Measurements from ENCODE around the gene RNF112.
"Not testable (repeated sequence)": the region's sequence is repeated elsewhere in the genome, so short reads cannot be mapped to it uniquely, and the experiment has no call there.

The RNF112 gene

DNA sequence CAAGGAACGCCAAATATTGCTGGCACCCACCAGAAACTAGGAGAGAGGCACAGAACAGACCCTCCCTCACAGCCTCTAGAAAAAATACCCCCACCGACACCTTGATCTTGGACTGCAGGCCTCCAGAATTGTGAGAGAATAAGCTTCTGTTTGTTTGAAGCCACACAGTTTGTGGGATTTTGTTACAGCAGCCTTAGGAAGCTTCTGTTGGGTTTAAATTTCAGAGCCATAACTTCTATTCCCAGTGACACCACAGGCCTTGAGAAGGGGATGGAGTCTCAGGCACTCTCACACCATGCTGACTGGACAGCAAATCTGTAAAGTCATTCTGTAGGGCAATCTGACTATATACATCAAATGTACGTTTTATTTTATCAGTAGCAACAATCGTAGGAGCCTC lies 38.6 kb downstream of the RNF112 start:
- no peak for DNase-seq

DNA sequence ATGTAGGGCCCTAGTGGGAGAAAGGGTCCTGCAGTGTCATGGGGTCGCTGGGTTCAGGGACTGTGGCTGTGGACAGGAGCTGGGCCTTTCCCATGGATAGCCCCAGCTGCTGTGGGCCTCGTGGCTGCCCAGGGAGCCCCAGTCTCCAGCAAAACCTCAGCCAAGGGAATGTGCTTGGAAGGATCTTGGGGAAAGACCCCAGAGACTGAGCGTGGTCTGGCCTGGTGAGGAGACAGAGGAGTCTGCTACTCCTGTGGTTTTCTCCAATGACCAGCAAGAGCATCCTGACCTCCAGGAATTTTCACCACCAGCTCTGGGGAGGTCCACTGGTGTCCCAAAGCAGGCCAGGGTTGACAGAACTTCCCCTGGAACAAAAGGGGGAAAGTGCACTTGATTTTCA lies 42.3 kb downstream of the RNF112 start:
- no peak for DNase-seq

DNA sequence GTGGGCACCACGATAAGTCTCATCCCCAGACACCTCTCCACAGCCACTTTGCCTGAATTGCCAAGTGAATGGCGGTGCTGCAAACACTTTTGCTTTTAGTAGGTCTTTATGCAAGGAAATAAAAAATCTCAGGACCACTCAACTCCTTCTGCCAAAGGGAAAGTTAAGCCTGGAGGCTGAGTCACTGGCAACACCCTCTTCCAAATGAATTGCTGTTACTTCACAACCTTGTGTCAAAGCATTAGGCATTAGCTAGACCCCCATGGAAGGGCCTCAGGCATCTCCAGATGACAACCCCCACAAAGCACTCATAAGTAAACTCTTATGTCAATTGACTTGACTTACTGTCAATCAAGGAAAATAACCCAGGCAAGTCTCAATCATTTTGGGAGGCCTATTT lies 43.0 kb downstream of the RNF112 start:
- DNase-seq = no peak

DNA sequence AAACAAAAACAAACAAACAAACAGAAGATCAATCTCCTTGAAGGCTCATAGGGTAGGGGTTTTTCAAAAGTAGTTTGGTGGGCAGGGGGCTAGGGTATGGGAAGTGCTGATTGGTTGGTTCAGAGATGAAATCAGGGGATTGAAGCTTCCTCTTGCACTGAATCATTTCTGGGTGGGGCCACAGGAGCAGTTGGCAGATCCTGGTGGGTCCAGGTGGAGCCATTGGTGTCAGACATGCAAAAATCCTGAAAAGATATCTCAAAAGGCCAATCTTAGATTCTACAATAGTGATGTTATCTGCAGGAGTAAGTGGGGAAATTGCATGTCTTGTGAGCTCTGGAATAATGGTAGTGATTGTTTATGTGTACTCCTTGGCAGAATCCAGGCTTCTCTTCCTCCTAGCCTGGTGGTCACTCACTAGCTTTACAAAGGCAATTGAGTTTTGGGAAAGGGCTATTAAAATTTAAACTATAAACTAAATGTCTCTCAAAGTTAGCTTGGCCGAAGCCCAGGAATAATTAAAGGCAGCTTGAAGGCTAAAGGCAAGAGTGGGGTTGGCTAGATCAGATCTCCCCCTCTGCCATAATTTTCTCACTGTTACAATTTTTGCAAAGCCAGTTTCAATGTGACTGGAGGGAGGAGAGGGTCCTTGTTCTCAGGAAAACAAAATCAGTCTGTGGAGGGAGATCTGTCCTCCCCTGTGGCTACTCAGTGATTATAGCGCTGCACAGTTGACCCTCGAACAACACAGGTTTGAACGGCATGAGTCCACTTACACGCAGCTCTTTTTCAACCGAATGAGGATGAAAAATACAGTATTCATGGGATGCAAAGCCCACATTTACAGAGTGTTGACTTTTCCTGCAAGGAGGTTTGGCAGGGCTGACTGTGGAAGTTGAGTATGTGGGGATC lies 45.2 kb downstream of the RNF112 start:
- no peak for DNase-seq

DNA sequence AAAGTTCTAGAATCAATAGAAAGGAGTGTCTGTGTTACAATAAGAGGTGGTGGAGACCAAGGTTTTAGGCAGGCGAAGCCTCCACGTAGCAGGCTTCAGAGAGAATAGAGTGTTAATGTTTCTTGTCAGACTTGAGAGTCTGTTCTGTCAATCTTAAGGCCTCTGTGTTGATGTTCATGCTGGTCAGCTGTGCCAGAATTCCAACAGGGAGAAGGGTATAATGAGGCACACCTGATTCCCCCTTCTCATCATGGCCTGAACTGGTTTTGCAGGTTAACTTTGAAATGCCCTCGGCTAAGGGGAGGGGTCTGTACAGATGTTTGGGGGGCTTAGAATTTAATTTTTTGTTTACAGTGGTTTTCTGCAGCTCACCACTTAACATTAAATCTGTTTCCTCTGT lies 46.0 kb downstream of the RNF112 start:
- no peak for DNase-seq

DNA sequence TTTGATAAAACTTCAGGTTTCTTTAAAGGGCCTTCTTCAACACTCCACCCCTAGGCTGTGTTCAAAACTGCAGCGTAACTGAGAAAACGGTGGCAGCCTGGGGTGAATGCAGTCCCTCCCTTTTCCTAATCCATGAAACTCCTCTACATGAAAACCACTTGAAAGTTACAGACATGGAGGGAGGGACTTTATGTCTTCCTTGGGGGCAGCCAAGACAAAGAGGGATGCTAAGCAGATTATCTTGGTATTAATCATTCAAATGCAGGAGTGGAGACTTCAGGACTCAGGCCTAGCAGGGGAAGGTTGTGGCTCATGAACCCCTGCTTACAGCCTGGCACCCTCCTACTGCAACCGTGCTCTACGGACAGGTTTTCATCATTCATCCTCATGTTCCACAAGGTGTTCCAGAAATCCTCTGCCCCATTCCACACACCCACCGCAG lies 46.8 kb downstream of the RNF112 start:
- DNase-seq = no peak

DNA sequence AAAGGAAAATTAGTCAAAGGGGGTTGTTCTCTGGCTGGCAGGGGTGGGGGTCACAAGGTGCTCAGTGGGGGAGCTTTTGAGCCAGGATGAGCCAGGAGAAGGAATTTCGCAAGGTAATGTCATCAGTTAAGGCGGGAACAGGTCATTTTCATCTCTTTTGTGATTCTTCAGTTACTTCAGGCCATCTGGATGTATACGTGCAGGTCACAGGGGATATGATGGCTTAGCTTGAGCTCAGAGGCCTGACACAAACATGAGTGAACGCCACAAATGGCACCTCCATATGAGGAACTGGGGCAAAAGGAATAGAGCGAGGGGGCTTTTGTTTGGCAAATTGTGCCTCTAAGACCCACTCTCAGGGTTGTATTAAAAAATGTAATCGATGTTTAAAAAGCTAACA lies 47.4 kb downstream of the RNF112 start:
- DNase-seq = not testable (repeated sequence)

DNA sequence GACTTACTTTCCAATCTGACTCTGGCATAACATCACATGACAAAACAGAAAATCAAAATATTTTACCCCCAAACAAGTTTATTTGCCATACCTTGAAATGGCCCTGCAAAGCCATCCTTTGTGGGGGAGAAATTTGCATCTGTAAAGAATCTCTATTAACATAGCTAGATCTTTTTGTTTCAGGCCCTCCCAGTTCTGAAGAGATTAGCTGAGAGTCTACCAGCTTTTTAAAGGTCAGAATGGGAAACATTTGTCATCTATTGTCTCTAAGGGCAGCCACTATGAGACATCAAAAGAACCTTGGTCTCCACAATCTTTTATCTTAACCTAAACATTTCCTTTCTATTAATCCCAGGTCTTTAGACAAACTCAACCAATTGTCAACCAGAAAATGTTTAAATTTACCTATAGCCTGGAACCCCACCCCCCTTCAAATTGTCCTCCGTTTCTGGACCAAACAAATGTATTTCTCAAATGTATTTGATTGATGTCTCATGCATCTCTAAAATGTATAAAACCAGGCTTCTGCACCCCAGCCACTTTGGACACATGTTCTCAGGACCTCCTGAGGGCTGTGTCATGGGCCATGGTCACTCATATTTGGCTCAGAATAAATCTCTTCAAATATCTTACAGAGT lies 48.1 kb downstream of the RNF112 start:
- DNase-seq = not testable (repeated sequence)

DNA sequence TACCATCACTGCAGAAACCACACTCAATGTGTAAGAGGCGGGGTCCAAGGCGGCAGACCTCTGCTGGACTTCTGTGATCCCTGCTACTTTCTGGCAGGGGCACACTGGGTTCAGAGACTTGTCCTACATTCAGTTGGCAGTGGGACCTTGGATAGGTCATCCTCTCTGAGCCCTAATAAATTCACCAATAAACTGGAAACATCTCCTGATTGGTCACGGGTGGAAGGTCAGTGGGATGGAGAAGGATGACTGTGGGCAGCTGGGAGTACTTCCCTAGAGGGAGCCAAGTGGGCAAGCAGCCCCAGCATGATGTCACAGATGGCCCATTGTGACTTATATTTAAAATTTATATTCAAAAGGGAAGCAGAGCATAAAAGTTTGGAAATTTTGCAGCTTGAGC lies 49.7 kb downstream of the RNF112 start:
- no peak for DNase-seq

DNA sequence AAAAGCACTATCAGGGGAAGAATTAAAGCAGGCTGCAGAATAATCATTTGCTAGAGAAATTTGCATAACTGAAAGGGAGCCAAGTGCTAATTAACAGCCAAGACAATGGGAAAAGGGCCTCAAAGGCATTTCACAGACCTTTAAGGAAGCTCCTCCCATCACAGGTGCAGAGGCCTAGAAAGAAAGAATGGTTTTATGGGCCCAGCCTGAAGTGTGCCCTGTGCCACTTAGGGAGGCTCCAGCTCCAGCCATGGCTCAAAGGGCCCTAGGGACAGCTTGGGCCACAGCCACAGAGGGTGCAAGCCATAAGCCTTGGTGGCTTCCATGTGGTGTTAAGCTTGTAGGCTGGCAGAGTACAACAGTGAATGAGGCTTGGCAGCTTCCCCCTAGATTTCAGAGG lies 50.1 kb downstream of the RNF112 start:
- DNase-seq = no peak

DNA sequence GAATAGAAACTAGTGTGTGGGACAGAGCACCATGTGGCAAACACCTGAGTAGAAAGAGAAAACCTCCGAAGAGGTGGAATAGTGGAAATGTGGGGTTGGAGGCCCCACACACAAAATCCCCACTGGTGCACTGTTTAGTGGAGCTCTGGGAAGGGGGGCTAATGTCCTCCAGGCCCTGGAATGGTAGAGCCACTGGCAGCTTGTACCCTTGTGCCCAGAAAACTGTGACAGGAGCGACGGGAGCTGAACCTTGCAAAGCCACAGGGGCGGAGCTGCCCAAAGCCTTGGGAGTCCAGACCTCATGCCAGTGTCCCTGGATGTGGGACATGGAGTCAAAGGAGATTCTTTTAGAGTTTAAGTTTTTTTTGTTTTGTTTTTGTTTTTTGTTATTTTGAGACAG lies 50.6 kb downstream of the RNF112 start:
- DNase-seq = no peak

DNA sequence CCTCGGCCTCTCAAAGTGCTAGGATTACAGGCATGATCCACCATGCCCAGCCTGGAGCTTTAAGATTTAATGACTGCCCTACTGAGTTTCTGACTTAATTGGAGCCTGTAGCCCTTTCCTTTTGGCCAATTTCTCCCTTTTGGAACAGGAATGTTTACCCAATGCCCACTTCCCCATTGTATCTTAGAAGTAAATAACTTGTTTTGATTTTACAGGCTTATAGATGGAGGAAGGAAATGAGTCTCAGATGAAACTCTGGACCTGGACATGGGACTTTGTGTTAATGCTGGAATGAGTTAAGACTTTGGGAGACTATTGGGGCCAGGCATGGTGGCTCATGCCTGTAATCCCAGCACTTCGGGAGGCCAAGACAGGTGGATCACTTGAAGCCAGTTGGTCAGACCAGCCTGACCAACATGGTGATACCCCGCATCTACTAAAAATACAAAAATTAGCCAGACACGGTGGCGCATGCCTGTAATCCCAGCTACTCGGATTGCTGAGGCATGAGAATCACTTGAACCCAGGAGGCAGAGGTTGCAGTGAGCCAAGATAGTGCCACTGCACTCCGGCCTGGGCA lies 51.5 kb downstream of the RNF112 start:
- not testable (repeated sequence) for DNase-seq

DNA sequence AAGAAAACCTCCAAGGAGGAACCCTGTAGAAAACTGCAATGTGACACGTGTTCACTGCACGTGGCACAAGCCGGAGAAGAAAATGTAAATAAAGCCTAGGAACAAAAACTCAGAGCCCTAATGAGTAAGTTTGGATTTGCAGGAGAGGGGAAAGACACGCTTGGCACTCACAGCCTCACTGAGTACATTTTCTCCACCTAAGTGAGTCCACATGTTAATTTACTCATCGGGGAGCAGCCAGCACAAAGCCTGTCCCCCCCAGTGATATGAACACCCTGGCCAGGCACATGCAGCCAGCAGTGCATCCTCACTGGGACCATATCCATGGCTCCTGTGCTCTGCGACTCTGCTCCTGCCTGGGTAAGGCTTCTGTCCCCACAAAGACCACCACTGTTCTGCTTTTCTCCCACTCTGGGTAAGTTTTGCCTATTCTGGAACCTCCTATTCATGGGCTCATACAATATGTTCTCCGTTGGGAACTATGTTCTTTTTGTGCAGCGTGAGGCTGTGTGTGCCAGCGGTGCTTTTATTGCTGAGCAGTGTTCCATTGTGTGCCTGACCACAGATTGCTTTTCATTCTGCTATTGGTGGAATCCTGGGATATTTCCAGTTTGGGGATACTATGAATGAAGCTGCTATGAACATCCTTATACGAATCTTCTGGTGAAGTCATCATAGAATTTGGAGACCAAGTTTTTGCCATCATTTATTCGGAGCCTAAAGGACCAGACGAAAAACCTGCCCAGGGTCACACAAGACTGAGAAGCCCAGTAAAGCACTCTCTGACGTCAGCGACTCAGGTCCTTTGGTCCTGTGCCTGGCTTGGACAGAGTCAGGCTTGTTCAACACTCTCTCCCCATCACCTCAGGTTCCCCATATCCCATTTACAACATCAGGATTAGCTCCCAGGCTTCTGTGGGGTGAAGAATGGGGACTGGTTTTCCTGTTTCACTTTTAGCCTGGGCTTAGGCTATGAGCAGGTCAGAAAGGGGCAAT lies 53.3 kb downstream of the RNF112 start:
- no peak for DNase-seq

All from stimulated activated CD4-positive, alpha-beta T cell treated with anti-CD3 and anti-CD28 coated beads, Interleukin-2, amount 100 ng/mL, for 24 hours (primary cell).